H9 (cell line): ENCODE data around the gene PIN4. TPM values are rescaled to one million over a fixed set of nuclear protein-coding genes. Genes with fewer than 3 reads are reported as not detected.

Source experiments
- DNase-seq: peaks from one replicate; pipeline ENCODE4 v3.0.0-alpha.2; 2017
- H2AFZ ChIP-seq: one replicate; pipeline ENCODE4 v1.6.1; 2013; ENCODE audit warnings: mild to moderate bottlenecking, low read length, control low read depth, moderate library complexity
- H2AK5ac ChIP-seq: 2 replicates; pipeline ENCODE4 v1.6.1; 2013; ENCODE audit warnings: low read length, control low read depth, mixed read lengths; ENCODE audit not compliant: insufficient read length
- H2BK120ac ChIP-seq: one replicate; pipeline ENCODE4 v1.6.1; 2013; ENCODE audit warnings: low read depth, mild to moderate bottlenecking, low read length, control low read depth, inconsistent platforms; ENCODE audit not compliant: poor library complexity, severe bottlenecking
- H2BK12ac ChIP-seq: 2 replicates; pipeline ENCODE4 v1.6.1; 2013; ENCODE audit warnings: low read length, control low read depth, mixed read lengths, low read depth; ENCODE audit not compliant: insufficient read length
- H2BK15ac ChIP-seq: 2 replicates; pipeline ENCODE4 v1.6.1; 2013; ENCODE audit warnings: low read depth, low read length, control low read depth
- H2BK20ac ChIP-seq: one replicate; pipeline ENCODE4 v1.6.1; 2013; ENCODE audit warnings: low read depth, mild to moderate bottlenecking, low read length, control low read depth, inconsistent platforms; ENCODE audit not compliant: poor library complexity, severe bottlenecking
- H2BK5ac ChIP-seq: 2 replicates; pipeline ENCODE4 v1.6.1; 2013; ENCODE audit warnings: low read length, control low read depth, mixed read lengths; ENCODE audit not compliant: insufficient read length
- H3K14ac ChIP-seq: 2 replicates; pipeline ENCODE4 v1.6.1; 2013; ENCODE audit warnings: low read length, control low read depth; ENCODE audit not compliant: insufficient read depth
- H3K18ac ChIP-seq: 2 replicates; pipeline ENCODE4 v1.6.1; 2013; ENCODE audit warnings: low read depth, mild to moderate bottlenecking, mixed read lengths, low read length, control low read depth; ENCODE audit not compliant: insufficient read length
- H3K23ac ChIP-seq: 2 replicates; pipeline ENCODE4 v1.6.1; 2013; ENCODE audit warnings: low read length, control low read depth, mixed read lengths, low read depth; ENCODE audit not compliant: insufficient read length
- H3K23me2 ChIP-seq: 2 replicates; pipeline ENCODE4 v1.6.1; 2013; ENCODE audit warnings: low read depth, mild to moderate bottlenecking, mixed read lengths, low read length, control low read depth; ENCODE audit not compliant: insufficient read length, poor library complexity, severe bottlenecking
- H3K27ac ChIP-seq: 2 replicates; pipeline ENCODE4 v1.5.1; 2013; ENCODE audit warnings: low read length, control low read depth, mixed read lengths, low read depth; ENCODE audit not compliant: insufficient read length
- H3K27me3 ChIP-seq: 2 replicates; pipeline ENCODE4 v1.6.1; 2013; ENCODE audit warnings: low read length, control low read depth, inconsistent platforms; ENCODE audit not compliant: insufficient read depth
- H3K4ac ChIP-seq: 2 replicates; pipeline ENCODE4 v1.6.1; 2013; ENCODE audit warnings: low read depth, mild to moderate bottlenecking, control low read depth, inconsistent platforms, low read length, moderate library complexity
- H3K4me1 ChIP-seq: 2 replicates; pipeline ENCODE4 v1.6.1; 2013; ENCODE audit warnings: low read length, control low read depth, inconsistent platforms; ENCODE audit not compliant: insufficient read depth
- H3K4me2 ChIP-seq: 2 replicates; pipeline ENCODE4 v1.6.1; 2013; ENCODE audit warnings: low read length, control low read depth, mixed read lengths; ENCODE audit not compliant: insufficient read length, insufficient read depth
- H3K56ac ChIP-seq: 2 replicates; pipeline ENCODE4 v1.6.1; 2013; ENCODE audit warnings: low read depth, mild to moderate bottlenecking, mixed read lengths, low read length, control low read depth; ENCODE audit not compliant: insufficient read length
- H3K79me1 ChIP-seq: 2 replicates; pipeline ENCODE4 v1.6.1; 2013; ENCODE audit warnings: low read depth, mild to moderate bottlenecking, moderate library complexity, low read length, control low read depth, inconsistent platforms; ENCODE audit not compliant: insufficient read depth, poor library complexity, severe bottlenecking
- H3K79me2 ChIP-seq: 2 replicates; pipeline ENCODE4 v1.6.1; 2013; ENCODE audit warnings: low read length, control low read depth, inconsistent platforms; ENCODE audit not compliant: insufficient read depth
- H3K9ac ChIP-seq: 2 replicates; pipeline ENCODE4 v1.6.1; 2013; ENCODE audit warnings: low read length, control low read depth, mixed read lengths; ENCODE audit not compliant: insufficient read length; ENCODE audit errors: extremely low read depth
- H3K9me3 ChIP-seq: one replicate; pipeline ENCODE4 v1.6.1; 2013; ENCODE audit warnings: low read depth, low read length, inconsistent platforms; ENCODE audit not compliant: control insufficient read depth
- H3T11ph ChIP-seq: one replicate; pipeline ENCODE4 v1.6.1; 2013; ENCODE audit warnings: mild to moderate bottlenecking, low read length, control low read depth, inconsistent platforms
- H4K20me1 ChIP-seq: one replicate; pipeline ENCODE4 v1.6.1; 2013; ENCODE audit not compliant: control insufficient read depth, insufficient read length, insufficient read depth
- H4K5ac ChIP-seq: 2 replicates; pipeline ENCODE4 v1.6.1; 2013; ENCODE audit warnings: low read depth, mild to moderate bottlenecking, mixed read lengths, low read length, control low read depth; ENCODE audit not compliant: insufficient read length
- H4K8ac ChIP-seq: replicated peaks from 2 replicates; pipeline ENCODE4 v1.6.1; 2013; ENCODE audit warnings: low read length, control low read depth, mixed read lengths, low read depth; ENCODE audit not compliant: insufficient read length
- H4K91ac ChIP-seq: 2 replicates; pipeline ENCODE4 v1.6.1; 2013; ENCODE audit warnings: low read depth, mild to moderate bottlenecking, moderate library complexity, mixed read lengths, low read length, control low read depth; ENCODE audit not compliant: insufficient read length
- H3K27ac Mint-ChIP-seq, 3 experiments: 2 replicates in 2 of 3; 3 replicates in 1 of 3; pipeline ENCODE4 v1.8.0; 2020 to 2021; ENCODE audit warnings: mixed read lengths in 3 of 3, mild to moderate bottlenecking in 1 of 3, moderate library complexity in 1 of 3
- H3K27me3 Mint-ChIP-seq: 2 replicates; pipeline ENCODE4 v1.8.0; 2021; ENCODE audit warnings: low read depth, mild to moderate bottlenecking, moderate library complexity, mixed read lengths
- H3K36me3 Mint-ChIP-seq, 3 experiments: 2 replicates in 2 of 3; 3 replicates in 1 of 3; pipeline ENCODE4 v1.8.0; 2020 to 2021; ENCODE audit warnings: low read depth in 3 of 3, mixed read lengths in 3 of 3; ENCODE audit not compliant: insufficient read depth in 1 of 3
- H3K4me1 Mint-ChIP-seq, 2 experiments: 2 replicates each; pipeline ENCODE4 v1.8.0; 2020; ENCODE audit warnings: mixed read lengths in 2 of 2
- H3K4me3 Mint-ChIP-seq, 2 experiments: 2 replicates in 1 of 2; 3 replicates in 1 of 2; pipeline ENCODE4 v1.8.0; 2020 to 2021; ENCODE audit warnings: mild to moderate bottlenecking in 2 of 2, mixed read lengths in 2 of 2, moderate library complexity in 1 of 2
- H3K9me3 Mint-ChIP-seq, 2 experiments: 2 replicates in 1 of 2; 3 replicates in 1 of 2; pipeline ENCODE4 v1.8.0; 2020; ENCODE audit warnings: mild to moderate bottlenecking in 2 of 2, mixed read lengths in 2 of 2, moderate library complexity in 1 of 2
- WGBS: extraction: QIAGEN DNeasy Blood & Tissue Kit; methylation state at CpG from one replicate; pipeline ENCODE4 v1.1.7; 2013; ENCODE audit warnings: missing lambda C conversion rate, low lambda C conversion rate, mixed read lengths; ENCODE audit not compliant: insufficient read length; ENCODE audit errors: extremely low coverage; 5-methylcytosine and 5-hydroxymethylcytosine counted together
- total RNA-seq: library from RNA; stranded (reverse); gene quantifications from 2 replicates; pipeline ENCODE4 v1.2.1, GENCODE V29; 2021
- TF ChIP-seq, protein P1 (sequence below): fragments of 200-600 bp; sonication (generic); conservative IDR thresholded peaks from 3 replicates; pipeline ENCODE4 v1.8.0; 2021; ENCODE audit warnings: antibody characterized with exemption, mild to moderate bottlenecking

Gene PIN4
- total RNA-seq, 1 experiment from 2014 or later, result 16.3 TPM

DNA sequence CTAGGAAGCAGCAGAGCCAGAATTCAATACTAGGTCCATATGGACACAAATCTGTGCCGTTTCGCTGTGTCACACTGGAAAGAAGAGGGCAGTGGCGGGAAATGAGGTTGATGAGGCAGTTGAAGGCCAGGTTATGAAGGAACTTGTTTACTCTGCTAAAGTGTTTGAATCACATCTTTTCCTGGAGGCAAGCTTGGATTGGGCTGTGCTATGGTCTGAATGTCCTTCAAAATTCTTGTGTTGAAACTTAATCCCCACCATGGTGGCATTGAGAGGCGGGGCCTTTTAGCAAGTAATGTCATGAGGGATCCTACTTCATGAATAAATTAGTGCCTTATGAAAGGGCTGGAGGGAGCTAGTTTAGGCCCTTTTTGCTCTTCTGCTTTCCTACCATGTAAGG, 59.4 kb downstream of the PIN4 start:
- no peak overlapping the region for H3K56ac ChIP-seq
- H2BK12ac ChIP-seq, result no peak overlapping the region
- no peak overlapping the region for H3K27ac ChIP-seq
- no peak overlapping the region for H3K14ac ChIP-seq
- TF ChIP-seq, protein P1, sequence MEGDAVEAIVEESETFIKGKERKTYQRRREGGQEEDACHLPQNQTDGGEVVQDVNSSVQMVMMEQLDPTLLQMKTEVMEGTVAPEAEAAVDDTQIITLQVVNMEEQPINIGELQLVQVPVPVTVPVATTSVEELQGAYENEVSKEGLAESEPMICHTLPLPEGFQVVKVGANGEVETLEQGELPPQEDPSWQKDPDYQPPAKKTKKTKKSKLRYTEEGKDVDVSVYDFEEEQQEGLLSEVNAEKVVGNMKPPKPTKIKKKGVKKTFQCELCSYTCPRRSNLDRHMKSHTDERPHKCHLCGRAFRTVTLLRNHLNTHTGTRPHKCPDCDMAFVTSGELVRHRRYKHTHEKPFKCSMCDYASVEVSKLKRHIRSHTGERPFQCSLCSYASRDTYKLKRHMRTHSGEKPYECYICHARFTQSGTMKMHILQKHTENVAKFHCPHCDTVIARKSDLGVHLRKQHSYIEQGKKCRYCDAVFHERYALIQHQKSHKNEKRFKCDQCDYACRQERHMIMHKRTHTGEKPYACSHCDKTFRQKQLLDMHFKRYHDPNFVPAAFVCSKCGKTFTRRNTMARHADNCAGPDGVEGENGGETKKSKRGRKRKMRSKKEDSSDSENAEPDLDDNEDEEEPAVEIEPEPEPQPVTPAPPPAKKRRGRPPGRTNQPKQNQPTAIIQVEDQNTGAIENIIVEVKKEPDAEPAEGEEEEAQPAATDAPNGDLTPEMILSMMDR, result no peak
- H3K4ac ChIP-seq, result no peak overlapping the region
- H2AFZ ChIP-seq, result no peak overlapping the region
- no peak overlapping the region for H3K18ac ChIP-seq
- DNase-seq, result no peak
- whole genome bisulfite sequencing, result no CpG with 5 or more reads among the region's 4 CpGs
- no peak overlapping the region for H3T11ph ChIP-seq
- no peak overlapping the region for H3K9ac ChIP-seq
- H3K79me2 ChIP-seq, result peaks cover 1% of the 10 kb centered on the region; the same call in 1 of the 2 replicates
- H3K79me1 ChIP-seq, result no peaks in the 10 kb centered on the region
- no peaks in the 10 kb centered on the region for H3K4me1 ChIP-seq
- no peak overlapping the region for H4K8ac ChIP-seq
- no peak overlapping the region for H2BK20ac ChIP-seq
- Mint-ChIP-seq H3K27me3 (no peaks in the 10 kb centered on the region), H3K9me3 (peaks cover 62 to 73% of the 10 kb centered on the region in 2 experiments), H3K4me3 (no peak overlapping the region), H3K36me3 (peaks cover 9 to 17% (median 16%) of the 10 kb centered on the region in 3 experiments), H3K27ac (no peak overlapping the region), H3K4me1 (peaks cover 0 to 6% of the 10 kb centered on the region in 2 experiments; a peak in 2 of 4 replicates)
- H3K9me3 ChIP-seq, result peaks cover 22% of the 10 kb centered on the region
- H3K27me3 ChIP-seq, result no peaks in the 10 kb centered on the region
- H2BK5ac ChIP-seq, result no peak overlapping the region
- H3K4me2 ChIP-seq, result no peak overlapping the region
- no peaks in the 10 kb centered on the region for H4K20me1 ChIP-seq
- no peak overlapping the region for H3K23ac ChIP-seq
- H3K23me2 ChIP-seq, result peaks cover 3% of the 10 kb centered on the region
- H4K91ac ChIP-seq, result no peak overlapping the region
- no peak overlapping the region for H2BK15ac ChIP-seq
- no peak overlapping the region for H4K5ac ChIP-seq
- no peak overlapping the region for H2AK5ac ChIP-seq
- H2BK120ac ChIP-seq, result no peak overlapping the region
